Neural progenitor cell (in vitro differentiated cells): ENCODE measurements around the gene TADA1.

Experiments used
- EZH2 ChIP-seq: fragments of 200-600 bp; sonication (generic); IDR thresholded peaks from 2 replicates; pipeline ENCODE4 v1.6.1; 2017; ENCODE audit warnings: antibody characterized with exemption, mild to moderate bottlenecking, moderate library complexity
- EZH2phosphoT487 ChIP-seq: fragments of 200-600 bp; sonication (generic); IDR thresholded peaks from 2 replicates; pipeline ENCODE4 v1.6.1; 2017; ENCODE audit warnings: antibody characterized with exemption
- TF ChIP-seq, protein P1 (sequence below): fragments of 200-600 bp; sonication (generic); IDR thresholded peaks from 2 replicates; pipeline ENCODE4 v1.5.1; 2017; ENCODE audit warnings: antibody characterized with exemption, mild to moderate bottlenecking

DNA sequence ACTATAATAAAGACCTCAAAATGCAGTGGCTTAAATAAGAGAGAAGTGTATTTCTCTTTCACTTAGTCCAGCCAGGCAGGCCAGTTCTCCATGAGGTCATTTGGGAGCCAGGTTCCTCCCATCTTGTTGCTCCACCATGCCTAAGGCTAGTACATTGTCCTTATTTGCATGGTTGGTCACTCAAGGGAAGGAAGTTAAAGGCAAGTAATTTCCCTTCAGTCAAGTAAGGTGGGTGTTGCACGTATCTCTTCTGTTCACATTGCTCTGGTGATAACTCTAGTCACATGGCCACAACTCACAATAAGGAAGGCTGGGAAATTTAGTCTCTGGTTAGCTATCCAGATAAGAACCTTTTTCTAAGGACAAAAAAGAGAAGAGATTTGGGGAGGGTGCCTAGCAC, 27.2 kb upstream of the TADA1 start:
- TF ChIP-seq, protein P1, sequence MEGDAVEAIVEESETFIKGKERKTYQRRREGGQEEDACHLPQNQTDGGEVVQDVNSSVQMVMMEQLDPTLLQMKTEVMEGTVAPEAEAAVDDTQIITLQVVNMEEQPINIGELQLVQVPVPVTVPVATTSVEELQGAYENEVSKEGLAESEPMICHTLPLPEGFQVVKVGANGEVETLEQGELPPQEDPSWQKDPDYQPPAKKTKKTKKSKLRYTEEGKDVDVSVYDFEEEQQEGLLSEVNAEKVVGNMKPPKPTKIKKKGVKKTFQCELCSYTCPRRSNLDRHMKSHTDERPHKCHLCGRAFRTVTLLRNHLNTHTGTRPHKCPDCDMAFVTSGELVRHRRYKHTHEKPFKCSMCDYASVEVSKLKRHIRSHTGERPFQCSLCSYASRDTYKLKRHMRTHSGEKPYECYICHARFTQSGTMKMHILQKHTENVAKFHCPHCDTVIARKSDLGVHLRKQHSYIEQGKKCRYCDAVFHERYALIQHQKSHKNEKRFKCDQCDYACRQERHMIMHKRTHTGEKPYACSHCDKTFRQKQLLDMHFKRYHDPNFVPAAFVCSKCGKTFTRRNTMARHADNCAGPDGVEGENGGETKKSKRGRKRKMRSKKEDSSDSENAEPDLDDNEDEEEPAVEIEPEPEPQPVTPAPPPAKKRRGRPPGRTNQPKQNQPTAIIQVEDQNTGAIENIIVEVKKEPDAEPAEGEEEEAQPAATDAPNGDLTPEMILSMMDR: no peak
- TF ChIP-seq EZH2 (no peak), EZH2phosphoT487 (no peak)
